ENCODE measurements around the gene MVB12B. TPM values are rescaled to one million over a fixed set of nuclear protein-coding genes. Genes with fewer than 3 reads are reported as not detected.

The MVB12B gene
- total and polyA plus RNA-seq, 3 donors from 2014 or later: 13.6 to 30.7 (median 26.2) TPM

- Histone ChIP-seq H3K36me3 (ENCODE audit: low read depth, missing control alignments) (no peaks in the 10 kb centered on the region), H3K9me3 (no peaks in the 10 kb centered on the region), H3K4me1 (peaks cover 7% of the 10 kb centered on the region), H3K27ac (no peak overlapping the region), H3K27me3 (no peaks in the 10 kb centered on the region), H3K4me3 (no peak overlapping the region)
- WGBS, 2 donors: 94 to 98% methylated on average over 7 to 11 of the region's 11 CpGs
- no peak for TF ChIP-seq CTCF (IDR thresholded peaks at IDR 0.05)
- TF ChIP-seq POLR2A (IDR thresholded peaks at IDR 0.05): no peak
- intact Hi-C loops (cut with DNase I; ENCODE audit: low total_unique reads): no loop called here
- DNase-seq: no peak
Observed at GRCh38 chr9:126504977-126505455, 178.4 kb downstream of the MVB12B start.

- Histone ChIP-seq H3K36me3 (ENCODE audit: low read depth, missing control alignments) (no peaks in the 10 kb centered on the region), H3K4me3 (no peak overlapping the region), H3K9me3 (no peaks in the 10 kb centered on the region), H3K4me1 (peaks cover 3% of the 10 kb centered on the region), H3K27ac (no peak overlapping the region), H3K27me3 (no peaks in the 10 kb centered on the region)
- whole genome bisulfite sequencing, 2 donors: 68 to 71% methylated on average over 10 to 11 of the region's 11 CpGs
- DNase-seq: no peak
- TF ChIP-seq POLR2A (IDR thresholded peaks at IDR 0.05) (no peak), CTCF (IDR thresholded peaks at IDR 0.05) (no peak)
- intact Hi-C loops (cut with DNase I; ENCODE audit: low total_unique reads): no loop called here
Observed at GRCh38 chr9:126505697-126506346, 179.2 kb downstream of the MVB12B start.

GRCh38 chr9:126506361-126507317, 180.0 kb downstream of the MVB12B start:
- DNase-seq: no peak
- H3K9me3 ChIP-seq: no peaks in the 10 kb centered on the region
- WGBS, 2 donors: 81 to 82% methylated on average over 16 to 27 of the region's 27 CpGs
- H3K4me1 ChIP-seq: no peaks in the 10 kb centered on the region
- H3K4me3 ChIP-seq: no peak overlapping the region
- no peak overlapping the region for H3K27ac ChIP-seq
- TF ChIP-seq POLR2A (IDR thresholded peaks at IDR 0.05): no peak
- TF ChIP-seq CTCF (IDR thresholded peaks at IDR 0.05): no peak
- intact Hi-C loops (cut with DNase I; ENCODE audit: low total_unique reads): no loop called here
- H3K27me3 ChIP-seq: no peaks in the 10 kb centered on the region
- no peaks in the 10 kb centered on the region for H3K36me3 ChIP-seq (ENCODE audit: low read depth, missing control alignments)

GRCh38 chr9:126507318-126508109, 180.9 kb downstream of the MVB12B start:
- H3K36me3 ChIP-seq (ENCODE audit: low read depth, missing control alignments): no peaks in the 10 kb centered on the region
- WGBS, 2 donors: 67 to 82% methylated on average over 11 to 26 of the region's 26 CpGs
- no peak overlapping the region for H3K4me3 ChIP-seq
- no peaks in the 10 kb centered on the region for H3K27me3 ChIP-seq
- no peak for DNase-seq
- intact Hi-C loops (cut with DNase I; ENCODE audit: low total_unique reads): no loop called here
- H3K4me1 ChIP-seq: no peaks in the 10 kb centered on the region
- no peak for TF ChIP-seq POLR2A (IDR thresholded peaks at IDR 0.05)
- no peak for TF ChIP-seq CTCF (IDR thresholded peaks at IDR 0.05)
- H3K27ac ChIP-seq: no peak overlapping the region
- H3K9me3 ChIP-seq: no peaks in the 10 kb centered on the region

All from testis (tissue), 3 donors.